SK-N-MC (cell line): ENCODE data around the gene TRIP10.

Experiments
- DNase-seq: peaks from one replicate; pipeline ENCODE4 v3.0.0-alpha.2; 2011; ENCODE audit warnings: low read depth, low spot score
- H3K27ac ChIP-seq: fragments of 200-600 bp; sonication (generic); 2 replicates; pipeline ENCODE4 v1.5.1; 2016; ENCODE audit warnings: mixed run types
- H3K36me3 ChIP-seq: fragments of 200-600 bp; sonication (generic); 2 replicates; pipeline ENCODE4 v1.6.1; 2017; ENCODE audit warnings: antibody characterized with exemption, low read length, mixed read lengths; ENCODE audit not compliant: insufficient read depth
- H3K4me3 ChIP-seq: fragments of 200-600 bp; sonication (generic); 2 replicates; pipeline ENCODE4 v1.5.1; 2016
- H3K9ac ChIP-seq: fragments of 200-600 bp; sonication (generic); 2 replicates; pipeline ENCODE4 v1.8.0; 2017; ENCODE audit warnings: mixed run types, mixed read lengths; ENCODE audit not compliant: insufficient read length
- H3K9me3 ChIP-seq: fragments of 200-600 bp; sonication (generic); 2 replicates; pipeline ENCODE4 v1.6.1; 2017; ENCODE audit warnings: low read depth, mild to moderate bottlenecking, antibody characterized with exemption, low read length, moderate library complexity, mixed read lengths
- EZH2 ChIP-seq: fragments of 200-600 bp; sonication (generic); IDR thresholded peaks from one replicate; pipeline ENCODE4 v1.6.1; 2017; ENCODE audit warnings: antibody characterized with exemption
- FOXP2 ChIP-seq: optimal IDR thresholded peaks from 2 replicates; pipeline ENCODE3; 2011; ENCODE audit warnings: mild to moderate bottlenecking, moderate library complexity; ENCODE audit not compliant: insufficient read depth; ENCODE audit errors: extremely low read length, control extremely low read depth
- POLR2AphosphoS5 ChIP-seq: IDR thresholded peaks from 2 replicates; pipeline ENCODE4 v1.6.1; 2012; ENCODE audit warnings: mild to moderate bottlenecking, low read depth, low read length, borderline replicate concordance

Gene TRIP10

DNA sequence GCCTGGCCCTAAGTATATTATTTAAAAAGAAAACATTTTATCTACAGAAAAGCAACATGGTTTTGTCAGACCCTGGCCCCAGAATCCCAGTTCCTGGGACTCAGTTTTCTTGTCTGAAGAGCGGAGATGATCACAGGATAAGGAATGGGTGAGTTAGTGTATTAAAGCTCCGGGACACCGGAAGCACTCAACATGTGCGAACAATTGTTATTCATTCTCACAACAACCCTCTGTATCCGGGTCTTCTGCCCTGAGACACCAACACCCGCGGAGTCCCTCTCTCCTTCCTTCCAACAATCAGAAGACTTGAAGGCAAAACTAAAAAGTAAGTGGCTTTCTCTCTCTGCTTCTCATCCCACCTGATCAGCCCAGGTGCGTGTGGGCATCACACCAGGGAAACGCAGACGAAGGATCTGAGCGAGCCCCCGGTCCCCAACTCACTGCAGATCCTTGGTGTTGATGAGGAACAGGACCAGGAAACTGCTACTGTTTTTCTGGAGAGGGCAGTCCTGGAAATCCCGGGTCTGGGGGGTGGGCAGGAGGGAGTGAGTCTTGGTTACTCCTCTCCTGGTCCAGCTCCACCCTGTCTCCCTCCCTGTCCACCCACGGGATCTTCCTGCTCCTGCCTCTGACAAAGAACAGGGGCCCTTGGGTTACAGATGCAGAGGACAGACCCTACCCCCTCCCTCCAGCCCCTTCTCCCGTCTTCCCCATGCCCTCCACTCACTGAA, 4.1 kb upstream of the TRIP10 start:
- TF ChIP-seq POLR2AphosphoS5 (no peak), FOXP2 (no peak), EZH2 (no peak)
- DNase-seq: no peak
- Histone ChIP-seq H3K4me3 (peak overlapping the region; percentile 33; the same call in 1 of the 2 replicates), H3K36me3 (no peaks in the 10 kb centered on the region), H3K27ac (peak overlapping the region; percentile 64), H3K9ac (peak overlapping the region; percentile 26), H3K9me3 (no peaks in the 10 kb centered on the region)

DNA sequence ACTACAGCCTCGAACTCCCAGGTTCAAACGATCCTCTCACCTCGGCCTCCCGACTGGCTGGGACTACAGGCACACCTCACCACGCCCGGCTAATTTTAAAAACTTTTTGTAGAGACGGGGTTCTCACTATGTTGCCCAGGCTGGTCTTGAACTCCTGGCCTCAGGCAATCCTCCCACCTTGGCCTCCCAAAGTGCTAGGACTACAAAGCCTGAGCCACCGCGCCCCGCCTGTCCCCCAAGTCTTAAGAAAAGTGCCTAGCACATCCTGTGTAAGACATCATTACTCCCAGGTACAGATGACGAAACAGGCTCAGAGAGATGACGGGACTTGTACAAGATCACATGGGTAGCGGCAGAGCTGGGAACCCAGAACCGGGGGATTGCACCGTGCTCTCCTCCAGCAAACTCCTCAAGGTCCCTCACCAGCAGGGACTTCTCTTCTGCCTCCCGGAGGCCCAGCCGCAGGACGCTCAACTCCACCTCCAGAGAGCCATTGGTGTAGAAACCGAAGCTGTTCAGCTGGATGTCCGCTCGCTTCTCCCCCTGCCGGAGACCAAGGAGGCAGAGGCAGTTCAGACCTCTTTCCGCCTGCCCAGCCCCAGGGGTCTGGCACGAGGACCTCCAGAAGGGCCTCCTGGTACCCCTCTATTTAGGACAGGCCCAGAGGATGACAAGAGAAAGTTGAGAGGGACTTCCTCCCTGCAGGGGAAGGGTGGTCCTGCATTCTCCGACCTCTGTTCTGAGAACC, 3.1 kb upstream of the TRIP10 start:
- H3K9ac ChIP-seq: peak overlapping the region; percentile 90
- no peaks in the 10 kb centered on the region for H3K9me3 ChIP-seq
- peak overlapping the region; percentile 85 for H3K4me3 ChIP-seq
- DNase-seq: no peak
- no peaks in the 10 kb centered on the region for H3K36me3 ChIP-seq
- no peak overlapping the region for H3K27ac ChIP-seq
- no peak for TF ChIP-seq FOXP2
- TF ChIP-seq EZH2: no peak
- no peak for TF ChIP-seq POLR2AphosphoS5

- no peak overlapping the region for H3K27ac ChIP-seq
- TF ChIP-seq EZH2: no peak
- no peak for TF ChIP-seq FOXP2
- TF ChIP-seq POLR2AphosphoS5: no peak
- H3K9ac ChIP-seq: peak overlapping the region; percentile 90
- no peak for DNase-seq
- H3K4me3 ChIP-seq: peak overlapping the region; percentile 85
- no peaks in the 10 kb centered on the region for H3K36me3 ChIP-seq
- no peaks in the 10 kb centered on the region for H3K9me3 ChIP-seq
Observed at GRCh38 chr19:6736917-6737283, 2.6 kb upstream of the TRIP10 start.

- Histone ChIP-seq H3K4me3 (peak within 1 kb of the TSS; percentile 85), H3K36me3 (no peaks in the 10 kb centered on the region), H3K27ac (peak within 1 kb of the TSS; percentile 92), H3K9me3 (no peaks in the 10 kb centered on the region), H3K9ac (peak within 1 kb of the TSS; percentile 90)
- TF ChIP-seq EZH2: no peak
- no peak for TF ChIP-seq FOXP2
- peak; percentile 62; the same call in 1 of the 2 replicates for TF ChIP-seq POLR2AphosphoS5
- DNase-seq: peak; percentile 100
Observed at GRCh38 chr19:6737284-6737872, 2.1 kb upstream of the TRIP10 start, which contains the start of gene GPR108. Gene GPR108 (minus strand): TSS chr19:6737580. CDS start chr19:6737576, 4 bp downstream.

DNA sequence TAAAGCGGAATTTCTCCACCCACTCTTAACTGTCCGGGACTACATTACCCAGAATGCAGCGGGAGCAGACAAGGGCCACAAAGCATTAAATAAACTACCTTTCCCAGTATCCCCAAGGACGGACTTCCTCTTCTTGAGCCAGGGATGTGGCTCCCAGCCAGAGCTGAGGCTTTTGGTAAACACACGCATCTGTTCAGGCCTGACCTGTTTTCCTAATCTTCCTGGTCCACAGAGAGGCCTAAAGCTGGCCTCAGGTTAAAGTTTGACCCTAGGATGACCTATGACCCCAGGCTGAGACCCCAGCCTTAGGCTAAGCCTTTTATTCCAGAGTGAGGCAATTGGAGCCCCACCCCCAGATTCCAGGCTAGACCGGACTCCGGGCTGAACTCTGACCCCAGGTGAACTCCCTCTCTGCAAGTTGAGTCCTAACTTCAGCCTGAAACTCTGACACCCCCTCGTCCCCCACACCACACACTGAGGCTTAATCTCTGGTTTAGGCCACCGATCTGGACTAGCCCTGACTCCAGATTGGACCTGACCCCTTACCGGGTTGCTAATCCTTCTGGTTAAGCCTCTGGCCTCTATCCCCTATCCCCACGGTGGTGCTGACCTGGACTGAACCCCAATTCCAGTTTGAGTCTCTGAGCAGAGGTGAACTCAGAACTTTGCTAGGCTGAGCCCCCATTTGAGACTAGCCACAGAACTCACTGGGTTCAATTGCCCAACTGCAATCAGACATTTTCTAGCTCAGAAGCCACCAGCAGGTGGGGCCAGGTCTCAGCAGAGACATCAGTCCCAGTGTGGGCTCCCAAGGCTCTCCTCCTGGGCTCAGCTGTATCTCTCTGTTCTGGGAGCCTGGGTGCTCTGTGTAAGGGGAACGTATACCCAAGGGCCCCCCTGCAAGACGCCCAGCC, 1.4 kb upstream of the TRIP10 start:
- H3K4me3 ChIP-seq: peak overlapping the region; percentile 64
- DNase-seq: peak; percentile 75
- H3K9ac ChIP-seq: no peak overlapping the region
- H3K36me3 ChIP-seq: peaks cover 4% of the 10 kb centered on the region; the same call in 1 of the 2 replicates
- no peaks in the 10 kb centered on the region for H3K9me3 ChIP-seq
- H3K27ac ChIP-seq: peak overlapping the region; percentile 92
- no peak for TF ChIP-seq POLR2AphosphoS5
- TF ChIP-seq FOXP2: peak; percentile 26
- no peak for TF ChIP-seq EZH2

GRCh38 chr19:6738787-6739389, 592 bp upstream of the TRIP10 start:
- H3K4me3 ChIP-seq: peak overlapping the region; percentile 64
- no peak for DNase-seq
- H3K9ac ChIP-seq: no peak overlapping the region
- H3K9me3 ChIP-seq: no peaks in the 10 kb centered on the region
- peaks cover 10% of the 10 kb centered on the region; the same call in 1 of the 2 replicates for H3K36me3 ChIP-seq
- peak overlapping the region; percentile 92 for H3K27ac ChIP-seq
- TF ChIP-seq POLR2AphosphoS5 (no peak), EZH2 (no peak), FOXP2 (no peak)

GRCh38 chr19:6739883-6740588, 556 bp downstream of the TRIP10 start:
- H3K36me3 ChIP-seq: peaks cover 19% of the 10 kb centered on the region; the same call in 1 of the 2 replicates
- no peak for DNase-seq
- TF ChIP-seq POLR2AphosphoS5 (no peak), EZH2 (no peak), FOXP2 (no peak)
- peak overlapping the region; percentile 78 for H3K9ac ChIP-seq
- H3K9me3 ChIP-seq: no peaks in the 10 kb centered on the region
- H3K27ac ChIP-seq: no peak overlapping the region
- H3K4me3 ChIP-seq: peak overlapping the region; percentile 91
